GM18520 (cell line): Measurements from ENCODE around the gene FABP3.

Experiments
- ATAC-seq: cut with Tn5 transposase; IDR thresholded peaks from one replicate; pipeline ENCODE4 v1.9.1; 2021; ENCODE audit not compliant: unreplicated experiment

Gene FABP3

DNA sequence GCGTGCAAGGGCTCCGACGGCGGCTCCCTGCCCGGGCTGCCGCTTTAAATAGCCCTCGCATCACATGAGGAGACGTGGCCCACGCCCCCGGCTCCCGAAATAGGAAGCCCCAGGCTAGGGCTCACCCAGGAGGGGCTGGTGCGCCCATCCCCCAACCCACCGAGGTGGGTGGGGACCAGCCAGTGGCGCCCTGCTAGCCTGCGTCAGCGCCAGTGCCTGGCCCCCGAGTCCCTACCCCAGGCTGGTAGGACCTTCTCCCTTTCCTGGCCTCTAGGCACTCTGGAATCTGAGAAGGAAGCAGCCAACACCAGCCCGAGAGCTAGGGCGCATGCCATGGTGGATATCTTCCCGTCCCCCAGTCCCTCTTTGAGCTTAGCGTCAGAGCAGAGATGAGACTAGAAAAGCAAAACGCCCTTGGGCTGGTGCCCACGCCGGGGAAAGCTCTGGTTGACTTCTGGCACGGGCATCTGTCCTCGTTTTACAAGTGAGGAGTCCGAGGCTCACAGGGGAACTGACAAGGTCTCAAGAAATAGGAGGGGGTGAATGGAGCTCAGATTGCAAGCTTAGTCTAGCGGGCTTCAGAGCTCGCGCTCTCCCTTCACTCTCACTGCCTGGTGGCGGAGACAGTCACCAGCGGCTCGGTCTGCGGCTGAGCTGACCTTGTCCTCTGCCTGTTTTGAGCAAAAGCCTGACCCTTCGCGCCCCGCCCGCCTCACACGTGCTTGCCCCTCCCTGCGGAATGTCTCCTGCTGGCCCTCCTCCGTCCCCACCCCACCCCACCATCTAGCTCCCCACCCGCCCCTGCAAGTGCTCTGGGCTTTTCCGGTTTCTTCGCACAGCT, at the start of gene FABP3:
FABP3 (minus strand) TSS at position 21 of the 841 bp plus-strand sequence. CDS start 62 bp downstream, outside the sequence.
- ATAC-seq: no peak

DNA sequence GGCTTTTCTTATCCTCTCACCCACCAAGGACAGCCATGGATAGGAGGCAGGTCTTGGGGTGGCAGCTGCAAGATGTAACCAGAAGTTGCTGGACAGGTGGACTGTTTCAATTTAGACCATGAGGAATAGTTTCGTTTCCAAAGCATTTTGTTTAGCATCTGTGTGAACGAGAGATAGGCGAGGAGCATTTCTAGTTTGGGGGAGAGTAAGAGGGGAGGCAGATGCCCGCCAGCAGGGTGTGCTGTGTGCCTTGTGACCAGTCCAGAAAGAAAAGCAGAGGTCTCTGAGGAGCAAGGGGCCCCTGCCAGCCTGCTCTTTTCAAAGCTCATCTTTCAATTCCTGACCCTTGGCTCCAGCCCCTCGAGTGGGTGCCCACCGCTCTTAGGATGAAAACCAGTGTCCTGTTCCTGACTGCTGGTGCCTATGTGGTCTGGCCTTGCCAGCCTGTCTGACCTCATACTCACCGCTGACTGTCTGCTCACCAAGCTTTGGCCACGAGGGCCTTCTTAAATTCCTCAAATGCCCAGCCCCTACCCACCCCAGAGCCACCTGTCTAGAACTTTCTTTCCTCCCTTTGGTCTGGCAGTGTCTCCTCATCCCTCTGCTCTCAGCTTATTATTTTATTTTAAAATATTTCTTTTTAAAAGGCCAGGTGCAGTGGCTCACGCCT, 48.6 kb upstream of the FABP3 start:
- no peak for ATAC-seq

DNA sequence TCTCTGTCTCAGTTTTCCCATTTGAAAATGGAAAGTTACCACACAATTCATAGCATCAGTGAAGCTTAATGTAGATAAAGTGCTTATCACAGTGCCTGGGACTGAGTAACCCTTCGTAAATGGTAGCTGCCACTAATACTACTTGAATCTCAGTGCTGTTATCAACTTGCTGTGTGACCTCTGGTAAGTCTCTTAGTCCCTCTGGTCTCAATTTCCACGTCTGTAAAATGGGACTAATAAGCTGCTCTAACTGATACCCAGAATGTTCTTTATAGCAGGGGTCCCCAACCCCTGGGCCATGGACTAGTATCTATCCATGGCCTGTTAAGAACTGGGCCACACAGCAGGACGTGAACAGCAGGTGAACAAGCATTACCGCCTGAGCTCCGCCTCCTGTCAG, 47.8 kb upstream of the FABP3 start:
- ATAC-seq: no peak

DNA sequence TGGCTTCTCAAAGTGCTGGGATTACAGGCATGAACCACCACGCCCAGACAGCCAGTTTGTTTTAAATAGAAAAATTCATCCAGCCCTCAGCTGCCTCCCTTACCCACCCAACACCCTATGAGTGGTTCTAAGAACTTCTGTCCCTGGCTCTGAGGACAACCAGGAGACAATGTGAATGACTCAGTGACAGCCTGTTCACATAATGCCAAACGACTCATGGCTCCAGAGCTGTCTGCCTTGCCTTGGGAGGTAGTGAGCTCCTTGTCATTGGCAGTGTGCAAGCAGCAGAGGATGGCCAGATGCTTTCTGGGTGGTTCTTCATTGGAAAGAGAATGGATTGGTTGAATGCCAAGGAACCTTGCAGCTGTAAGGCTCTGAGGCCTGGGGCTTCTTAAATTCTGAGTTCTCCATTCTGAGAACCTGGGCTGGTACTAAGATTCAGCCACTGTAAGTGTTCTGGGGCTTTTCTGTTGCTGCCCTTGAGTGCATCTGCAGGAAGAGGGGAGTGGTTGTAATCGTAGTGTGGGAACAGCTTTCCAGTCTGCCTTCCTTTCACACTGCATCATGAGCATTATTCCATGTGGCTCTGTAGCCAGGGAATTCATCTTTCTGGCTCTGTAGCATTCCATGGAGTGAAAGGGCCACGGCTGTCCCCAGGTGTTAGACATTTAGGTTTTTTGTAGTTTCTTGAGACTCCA, 45.9 kb upstream of the FABP3 start:
- no peak for ATAC-seq

DNA sequence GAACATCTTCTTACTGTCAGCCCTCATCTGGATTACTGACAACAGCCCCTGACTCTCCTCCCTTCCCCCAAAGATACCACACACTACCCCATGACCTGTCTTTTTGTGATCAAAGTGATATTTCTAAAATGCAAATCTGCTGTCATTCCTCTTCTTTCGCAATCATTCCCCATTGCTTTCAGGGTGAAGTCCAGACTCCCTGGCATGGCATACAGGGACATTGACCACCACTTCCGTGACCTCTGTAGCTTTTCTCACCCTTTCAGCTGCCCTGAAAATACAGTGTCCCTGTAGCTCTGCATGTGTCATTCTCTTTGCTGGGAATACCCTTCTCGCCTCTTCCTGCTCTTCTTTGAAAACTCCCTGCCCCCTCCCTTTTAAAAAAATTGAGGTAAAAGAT, 44.3 kb upstream of the FABP3 start:
- ATAC-seq: no peak

DNA sequence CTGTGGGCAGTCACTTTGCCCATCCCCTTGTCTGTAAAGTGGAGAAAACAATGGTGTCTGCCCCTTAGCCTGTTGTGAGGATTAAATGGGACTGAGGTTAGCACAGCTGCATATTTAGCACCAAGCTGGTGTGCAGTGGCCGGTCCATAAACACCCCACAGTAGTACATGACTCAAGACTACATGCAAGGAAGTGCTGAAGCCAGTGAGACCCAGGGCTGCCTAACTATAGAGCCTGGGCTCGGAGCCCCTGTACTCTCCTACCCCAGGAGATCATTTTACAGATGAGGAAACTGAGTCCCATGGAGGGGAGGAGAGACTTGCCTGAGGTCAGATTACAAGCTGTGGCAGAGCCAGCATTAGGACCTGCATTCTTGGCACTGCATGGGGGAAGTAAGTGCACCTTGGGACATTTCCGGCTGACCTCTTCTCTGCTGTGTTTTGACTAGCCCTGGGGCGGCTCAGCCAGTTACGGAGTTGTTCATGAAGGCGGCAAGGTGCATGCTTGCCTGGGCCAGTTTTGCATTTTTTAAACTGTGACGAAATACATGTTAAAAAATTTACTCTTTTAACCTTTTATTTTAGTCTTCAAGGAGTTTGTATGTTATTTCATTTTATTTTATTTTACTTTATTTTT, 43.3 kb upstream of the FABP3 start:
- ATAC-seq: no peak

DNA sequence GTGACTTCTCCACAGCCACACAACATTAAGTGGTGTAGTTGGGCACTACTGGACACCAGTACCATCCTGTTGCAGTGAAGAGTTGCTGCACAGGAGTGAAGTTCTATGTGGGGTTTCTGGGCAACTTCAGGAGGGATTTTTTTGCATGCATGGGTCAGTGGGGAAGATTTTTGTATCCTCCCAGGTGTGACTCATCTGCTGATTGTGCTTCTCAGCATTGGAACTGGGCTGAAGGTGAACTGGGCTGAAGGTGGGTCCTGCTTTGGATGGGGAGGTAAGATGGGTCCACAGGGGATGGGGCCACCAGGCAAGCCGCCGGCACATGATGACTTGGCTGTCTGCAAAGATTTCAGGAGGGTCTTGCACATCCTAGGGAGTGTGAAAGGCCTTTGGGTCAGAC, 42.8 kb upstream of the FABP3 start:
- no peak for ATAC-seq

DNA sequence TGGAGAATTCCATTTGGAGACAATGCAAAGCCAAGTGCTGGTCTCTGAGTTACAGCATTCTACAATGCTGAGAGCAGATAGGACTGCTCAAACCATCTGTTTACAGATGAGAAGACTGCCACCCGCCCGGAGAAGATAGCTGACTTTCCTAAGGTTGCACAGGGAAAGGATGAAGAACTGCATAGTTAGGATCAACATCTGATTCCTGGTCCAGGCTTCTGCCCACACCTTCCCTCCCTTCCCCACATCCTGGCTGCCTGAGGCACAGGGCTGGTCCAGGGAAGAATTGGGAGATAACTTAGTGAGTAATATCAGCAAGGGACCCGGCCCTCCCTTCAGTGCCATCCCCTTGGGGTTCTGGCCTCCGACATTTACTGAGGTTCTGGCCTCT, 42.1 kb upstream of the FABP3 start:
- no peak for ATAC-seq

DNA sequence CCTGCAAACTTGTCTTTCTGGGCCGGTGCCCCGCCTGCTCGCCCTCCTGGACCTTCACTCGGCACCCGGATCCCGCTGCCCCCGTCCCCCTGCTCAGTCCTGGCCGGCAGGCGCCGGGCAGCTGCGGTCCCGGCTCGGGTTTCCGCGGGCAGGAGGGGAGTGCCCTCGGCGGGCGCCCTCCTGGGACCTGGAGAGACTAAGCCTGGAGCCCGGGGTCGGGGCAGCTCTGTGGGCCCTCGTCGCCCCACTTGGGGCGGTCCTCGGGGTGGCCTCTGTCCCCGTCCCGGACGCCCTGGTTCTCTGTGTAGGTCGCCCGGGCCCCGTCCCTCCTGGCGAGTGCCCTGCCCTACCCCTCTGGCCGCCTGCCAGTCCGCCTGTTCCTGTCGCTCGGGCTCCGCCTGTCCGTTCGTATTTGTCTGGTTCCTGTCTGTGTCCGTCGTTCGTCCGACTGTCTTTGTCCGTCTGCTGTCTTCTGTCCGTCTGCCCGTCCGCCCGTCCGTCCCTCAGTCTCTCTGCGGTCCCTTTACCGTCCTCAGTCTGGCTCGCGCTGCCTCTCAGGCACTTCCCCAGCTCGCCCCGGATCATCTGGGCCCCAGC, 40.6 kb upstream of the FABP3 start:
- no peak for ATAC-seq

DNA sequence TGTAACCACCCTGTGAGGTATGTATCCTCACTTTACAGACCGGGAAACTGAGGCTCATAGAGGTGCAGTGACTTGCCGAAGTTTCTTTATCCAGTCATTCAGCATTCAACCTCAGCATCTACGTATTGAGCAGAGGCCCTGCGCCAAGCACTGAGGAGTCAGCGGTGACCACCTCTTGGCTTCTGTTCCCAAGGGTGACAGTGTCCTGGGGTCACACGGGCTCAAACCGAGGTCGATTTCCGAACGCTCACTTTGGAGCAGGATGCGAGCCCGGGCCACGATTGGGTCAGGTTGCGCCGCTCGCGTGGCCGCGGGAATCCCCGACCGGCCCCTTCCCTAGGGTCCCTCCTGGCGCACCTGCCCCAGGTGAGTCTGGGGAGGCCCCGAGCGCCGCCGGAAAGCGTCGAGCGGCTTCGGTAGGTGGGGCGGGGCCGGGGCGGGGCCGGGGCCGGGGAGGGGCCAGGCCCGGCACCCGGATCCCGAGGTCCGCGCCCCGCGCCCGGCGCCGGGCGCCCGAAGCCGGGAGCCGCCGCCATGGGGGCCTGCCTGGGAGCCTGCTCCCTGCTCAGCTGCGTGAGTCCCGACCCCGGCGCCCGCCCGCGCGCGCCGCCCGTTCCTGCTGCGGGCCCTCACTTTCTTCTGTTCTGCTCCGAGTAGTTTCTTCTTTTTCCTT, 40.0 kb upstream of the FABP3 start, which contains the start of gene SERINC2:
SERINC2 (plus strand) TSS at position 482 of the 673 bp plus-strand sequence; CDS start at position 535, 53 bp downstream.
- ATAC-seq: no peak

DNA sequence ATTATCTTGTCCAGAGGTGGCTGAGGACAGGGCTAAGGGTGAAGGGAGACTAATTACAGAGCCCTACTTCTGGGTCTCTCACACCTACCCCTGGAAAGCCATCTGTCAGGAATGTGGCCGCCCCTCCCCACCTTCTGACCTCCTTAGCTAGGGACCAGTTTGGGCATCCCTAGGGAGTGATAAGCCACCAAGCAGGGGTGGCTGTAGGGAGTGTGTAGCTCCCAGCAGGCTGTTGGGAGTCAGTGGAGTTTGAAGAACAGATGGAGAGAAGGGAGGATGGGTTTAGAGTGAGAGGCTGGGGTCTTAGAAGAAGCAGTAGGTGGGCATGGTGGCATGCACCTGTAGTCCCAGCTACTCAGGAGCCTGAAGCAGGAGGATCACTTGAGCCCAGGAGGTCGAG, 39.3 kb upstream of the FABP3 start:
- no peak for ATAC-seq

DNA sequence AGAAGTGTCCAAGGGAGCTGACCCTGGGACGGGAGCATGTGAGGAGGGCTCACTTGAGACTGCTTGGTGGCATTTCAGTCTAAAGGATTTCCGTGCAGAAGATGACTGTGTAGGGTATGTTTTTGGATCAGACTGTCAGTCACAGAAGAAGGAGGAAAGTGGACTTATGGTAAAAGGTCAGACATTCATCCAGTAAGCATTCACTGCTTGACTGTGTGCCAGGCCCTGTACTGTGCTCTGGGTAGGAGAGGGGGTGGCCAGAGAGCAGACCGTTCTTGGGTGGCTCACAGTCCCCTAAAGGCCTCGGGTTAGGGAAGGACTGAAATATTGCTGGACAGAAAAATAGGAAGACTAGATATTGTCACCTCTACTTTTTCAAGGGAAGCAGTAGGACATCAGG, 38.0 kb upstream of the FABP3 start:
- no peak for ATAC-seq

DNA sequence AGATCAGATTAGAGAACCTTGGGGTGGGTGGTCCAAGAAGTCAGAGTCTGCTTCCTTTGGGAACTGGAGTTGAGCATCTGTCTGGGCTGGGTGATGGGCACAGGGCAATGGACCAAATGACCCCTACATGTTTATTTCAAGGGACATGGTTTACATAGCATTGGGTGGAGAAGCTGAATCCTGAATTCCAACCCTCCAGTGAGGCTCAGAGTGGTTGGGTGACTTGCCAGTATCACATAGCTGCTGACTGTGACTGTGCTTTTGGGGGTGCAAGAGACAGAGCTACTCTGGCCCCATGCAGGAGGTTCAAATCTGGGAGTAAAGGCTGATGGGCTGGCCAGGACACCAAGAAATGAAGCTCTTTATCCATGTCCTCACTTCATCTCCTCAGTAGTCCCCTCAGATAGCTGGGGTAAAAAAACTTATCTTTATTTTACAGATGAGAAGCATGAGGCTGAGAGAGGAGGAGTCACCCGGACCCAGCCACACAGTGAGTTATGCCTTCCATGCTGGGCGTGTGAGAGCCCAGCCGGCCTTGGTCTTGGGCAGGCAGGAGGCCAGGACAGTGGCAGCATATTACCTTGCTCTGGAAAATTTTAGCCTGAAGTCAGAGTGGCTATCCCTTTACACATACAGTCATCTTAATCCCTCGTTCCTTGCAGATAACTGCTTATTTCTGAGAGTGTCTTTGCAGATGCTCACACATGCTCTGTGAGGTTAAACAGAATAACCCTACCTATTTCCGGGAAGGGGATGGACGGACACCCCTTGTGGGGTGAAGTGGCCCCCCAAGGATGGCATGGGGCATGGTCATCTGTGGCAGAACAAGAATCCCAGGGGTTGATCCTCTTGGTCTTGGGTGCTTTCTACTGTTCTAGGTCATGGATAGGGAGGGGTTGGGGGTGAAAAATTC, 37.3 kb upstream of the FABP3 start:
- no peak for ATAC-seq

DNA sequence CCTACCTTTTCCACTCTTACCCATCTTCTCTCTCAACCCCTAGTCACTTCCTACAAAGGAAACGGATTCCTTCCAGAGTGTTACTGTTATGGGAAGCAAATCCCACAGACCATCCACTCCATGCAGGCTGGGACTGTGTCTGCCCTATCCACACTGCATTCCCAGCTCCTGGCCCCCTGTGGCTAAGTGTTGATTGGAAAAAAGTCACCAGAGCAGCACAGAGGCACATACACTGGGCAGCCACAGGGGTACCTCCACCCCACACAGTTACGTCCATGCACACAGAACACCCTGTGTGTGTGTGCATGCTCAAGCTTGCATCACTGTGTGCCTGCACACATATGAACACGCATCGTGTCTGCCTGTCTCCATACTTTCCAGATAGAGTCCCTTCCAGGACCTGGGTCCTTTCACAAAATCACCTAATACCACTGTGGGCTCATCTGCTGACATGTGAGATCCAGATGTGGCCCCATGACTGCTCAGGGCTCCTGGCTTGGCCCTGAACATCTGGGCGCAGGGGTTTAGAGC, 36.0 kb upstream of the FABP3 start:
- no peak for ATAC-seq

DNA sequence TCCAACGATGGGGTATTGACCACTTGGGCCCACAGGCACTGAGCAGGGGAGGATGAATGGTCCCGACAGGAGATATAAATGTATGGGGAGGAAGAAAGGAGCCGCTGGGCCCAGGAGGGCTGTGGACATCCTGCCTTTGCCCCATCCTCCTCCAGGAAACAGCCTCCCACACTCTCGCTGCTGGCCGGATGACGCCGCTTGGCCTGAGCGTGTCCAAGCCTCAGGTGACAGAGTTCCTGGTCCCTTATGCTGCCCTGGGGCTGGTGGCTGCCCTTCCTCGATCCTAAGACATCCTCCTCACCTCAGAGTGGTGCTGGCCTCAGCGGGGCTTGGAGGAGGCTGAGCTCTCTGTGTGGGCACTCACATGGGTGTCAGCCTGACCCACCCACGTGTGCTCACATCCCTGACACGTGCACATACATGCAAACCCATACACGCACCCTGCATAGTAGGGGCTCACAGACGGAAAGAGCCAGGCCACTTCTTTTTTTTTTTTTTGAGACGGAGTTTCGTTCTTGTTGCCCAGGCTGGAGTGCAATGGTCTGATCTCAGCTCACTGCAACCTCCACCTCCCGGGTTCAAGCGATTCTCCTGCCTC, 34.3 kb upstream of the FABP3 start:
- ATAC-seq: no peak

DNA sequence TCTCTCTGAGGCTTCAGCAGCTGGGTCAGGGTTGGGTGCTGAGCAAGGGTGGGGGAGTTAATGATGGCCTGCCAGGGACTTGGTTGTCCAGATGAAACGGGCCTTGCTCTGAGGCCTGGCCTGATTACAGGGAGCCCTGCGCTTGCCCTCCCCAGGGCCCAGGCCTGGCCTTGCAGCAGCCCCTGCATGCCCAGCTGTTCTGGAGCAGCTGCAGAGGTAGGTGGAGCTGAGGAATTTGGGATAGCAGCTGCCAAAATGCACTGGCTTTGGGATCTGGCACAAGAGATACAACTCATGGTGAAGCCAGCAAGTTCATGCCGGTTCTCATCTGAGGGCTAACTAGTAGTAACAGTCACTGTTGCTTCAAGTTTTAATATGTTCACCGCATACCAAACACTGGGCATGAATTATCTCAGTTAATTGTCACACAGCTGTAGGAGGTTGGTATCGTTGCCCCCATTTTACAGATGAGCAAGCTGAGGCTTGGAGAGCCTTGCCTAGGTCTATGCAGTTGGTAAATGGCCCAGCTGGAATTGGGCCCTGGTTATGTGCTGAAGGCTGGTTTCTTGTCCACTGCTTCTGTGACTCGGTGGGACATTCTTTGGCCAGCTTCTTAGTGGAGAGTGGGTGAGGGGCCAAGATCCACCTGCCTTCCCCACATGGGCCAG, 32.8 kb upstream of the FABP3 start:
- no peak for ATAC-seq

DNA sequence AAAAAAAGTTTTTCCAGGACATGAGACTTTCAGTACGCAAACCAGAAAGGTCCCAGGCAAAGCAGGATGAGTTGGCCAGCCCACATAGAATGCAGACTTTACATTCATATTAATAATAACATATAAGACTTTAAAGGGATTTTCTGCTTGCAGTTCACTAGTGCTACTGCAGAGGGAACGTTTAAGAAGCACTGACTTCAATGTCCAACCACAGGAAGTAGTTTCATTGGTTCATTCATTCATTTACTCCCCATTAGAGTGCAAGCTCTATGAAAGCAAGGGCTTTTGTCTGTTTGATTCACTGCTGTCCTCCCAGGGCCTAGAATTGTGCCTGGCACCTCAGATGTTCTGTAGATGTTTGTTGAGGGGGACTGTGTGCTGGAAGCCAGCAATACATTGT, 28.4 kb upstream of the FABP3 start:
- ATAC-seq: no peak

DNA sequence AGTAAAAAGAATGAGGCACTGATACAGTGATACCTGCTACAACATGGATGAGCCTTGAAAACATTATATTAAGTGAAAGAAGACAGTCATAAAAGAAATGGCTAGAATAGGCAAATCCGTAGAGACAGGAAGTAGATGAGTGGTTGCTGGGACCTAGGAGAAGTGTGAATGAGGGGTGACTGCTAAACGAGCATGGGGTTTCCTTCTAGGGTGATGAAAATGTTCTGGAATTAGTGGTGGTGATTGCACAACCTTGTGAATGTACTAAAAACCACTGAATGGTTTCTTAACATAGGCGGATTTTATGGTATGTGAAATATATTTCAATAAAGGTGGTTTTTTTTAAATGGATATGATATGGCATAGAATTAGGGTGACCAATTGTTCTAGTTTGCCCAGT, 27.5 kb upstream of the FABP3 start:
- no peak for ATAC-seq
